Mucosa of descending colon (tissue), 3 donors: ENCODE results near the gene PCDH10. TPM values are rescaled to one million over a fixed set of nuclear protein-coding genes. Genes with fewer than 3 reads are reported as not detected.

Experiments
- ATAC-seq: fragments of 200-7000 bp; cut with Tn5 transposase; one replicate; pipeline ENCODE4 v1.9.1; 2020; ENCODE audit warnings: mild to moderate bottlenecking, moderate library complexity
- DNase-seq, 3 donors: peaks; one replicate each; pipeline ENCODE4 v3.0.0-alpha.2; 2020
- H3K36me3 ChIP-seq: fragments of 200-600 bp; one replicate; pipeline ENCODE4 v1.8.0; 2021; ENCODE audit warnings: low read depth, mild to moderate bottlenecking
- H3K4me1 ChIP-seq: fragments of 200-600 bp; one replicate; pipeline ENCODE4 v1.8.0; 2021; ENCODE audit warnings: low read depth, mild to moderate bottlenecking
- H3K4me3 ChIP-seq: fragments of 200-600 bp; one replicate; pipeline ENCODE4 v1.8.0; 2021; ENCODE audit warnings: mild to moderate bottlenecking
- H3K9me3 ChIP-seq: fragments of 200-600 bp; one replicate; pipeline ENCODE4 v1.8.0; 2021; ENCODE audit warnings: mild to moderate bottlenecking
- CTCF ChIP-seq: fragments of 200-600 bp; IDR thresholded peaks from one replicate; pipeline ENCODE4 v1.8.0; 2022; ENCODE audit warnings: antibody characterized with exemption, mild to moderate bottlenecking
- intact Hi-C, 2 donors: fragments of 100-400 bp; cut with DNase I in 1 of 2; cut with micrococcal nuclease in 1 of 2; formaldehyde crosslinking; loops; one replicate each; pipeline versions ENCODE4 v1.11.0 to v1.11.1; 2022; cut with DNase I, micrococcal nuclease
- long read RNA-seq, 2 donors: library from polyadenylated mRNA; unstranded; transcript quantifications; one replicate each; pipeline ENCODE4 v2.0.0, GENCODE V29; 2019 to 2021
- total RNA-seq, 3 donors: library from RNA; stranded (reverse); fragmentation: NEBNext Ultra II Directional in 2 of 3; extraction: Animal tissue kit (Norgen Biotek cat#: 25700) in 2 of 3; gene quantifications; one replicate each; pipeline versions ENCODE4 v1.2.1 to v1.2.4, GENCODE V29; 2021 to 2023
- donor health status: DM: no; HTN: no; CAD: no; lungs with moderate emphysema.
- donor health status: DM: no; HTN: no; CAD: no.
- donor health status: DM: no; HTN: yes; CAD: no.

The PCDH10 gene, protein sequence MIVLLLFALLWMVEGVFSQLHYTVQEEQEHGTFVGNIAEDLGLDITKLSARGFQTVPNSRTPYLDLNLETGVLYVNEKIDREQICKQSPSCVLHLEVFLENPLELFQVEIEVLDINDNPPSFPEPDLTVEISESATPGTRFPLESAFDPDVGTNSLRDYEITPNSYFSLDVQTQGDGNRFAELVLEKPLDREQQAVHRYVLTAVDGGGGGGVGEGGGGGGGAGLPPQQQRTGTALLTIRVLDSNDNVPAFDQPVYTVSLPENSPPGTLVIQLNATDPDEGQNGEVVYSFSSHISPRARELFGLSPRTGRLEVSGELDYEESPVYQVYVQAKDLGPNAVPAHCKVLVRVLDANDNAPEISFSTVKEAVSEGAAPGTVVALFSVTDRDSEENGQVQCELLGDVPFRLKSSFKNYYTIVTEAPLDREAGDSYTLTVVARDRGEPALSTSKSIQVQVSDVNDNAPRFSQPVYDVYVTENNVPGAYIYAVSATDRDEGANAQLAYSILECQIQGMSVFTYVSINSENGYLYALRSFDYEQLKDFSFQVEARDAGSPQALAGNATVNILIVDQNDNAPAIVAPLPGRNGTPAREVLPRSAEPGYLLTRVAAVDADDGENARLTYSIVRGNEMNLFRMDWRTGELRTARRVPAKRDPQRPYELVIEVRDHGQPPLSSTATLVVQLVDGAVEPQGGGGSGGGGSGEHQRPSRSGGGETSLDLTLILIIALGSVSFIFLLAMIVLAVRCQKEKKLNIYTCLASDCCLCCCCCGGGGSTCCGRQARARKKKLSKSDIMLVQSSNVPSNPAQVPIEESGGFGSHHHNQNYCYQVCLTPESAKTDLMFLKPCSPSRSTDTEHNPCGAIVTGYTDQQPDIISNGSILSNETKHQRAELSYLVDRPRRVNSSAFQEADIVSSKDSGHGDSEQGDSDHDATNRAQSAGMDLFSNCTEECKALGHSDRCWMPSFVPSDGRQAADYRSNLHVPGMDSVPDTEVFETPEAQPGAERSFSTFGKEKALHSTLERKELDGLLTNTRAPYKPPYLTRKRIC
- 1 to 10 TPM in 1 of 3 donors, under 1 TPM in 2; 0.22 to 1.3 (median 0.32) TPM for total RNA-seq
- long read RNA-seq, donor 1: 0 reads
- long read RNA-seq, donor 2: 0 reads

DNA sequence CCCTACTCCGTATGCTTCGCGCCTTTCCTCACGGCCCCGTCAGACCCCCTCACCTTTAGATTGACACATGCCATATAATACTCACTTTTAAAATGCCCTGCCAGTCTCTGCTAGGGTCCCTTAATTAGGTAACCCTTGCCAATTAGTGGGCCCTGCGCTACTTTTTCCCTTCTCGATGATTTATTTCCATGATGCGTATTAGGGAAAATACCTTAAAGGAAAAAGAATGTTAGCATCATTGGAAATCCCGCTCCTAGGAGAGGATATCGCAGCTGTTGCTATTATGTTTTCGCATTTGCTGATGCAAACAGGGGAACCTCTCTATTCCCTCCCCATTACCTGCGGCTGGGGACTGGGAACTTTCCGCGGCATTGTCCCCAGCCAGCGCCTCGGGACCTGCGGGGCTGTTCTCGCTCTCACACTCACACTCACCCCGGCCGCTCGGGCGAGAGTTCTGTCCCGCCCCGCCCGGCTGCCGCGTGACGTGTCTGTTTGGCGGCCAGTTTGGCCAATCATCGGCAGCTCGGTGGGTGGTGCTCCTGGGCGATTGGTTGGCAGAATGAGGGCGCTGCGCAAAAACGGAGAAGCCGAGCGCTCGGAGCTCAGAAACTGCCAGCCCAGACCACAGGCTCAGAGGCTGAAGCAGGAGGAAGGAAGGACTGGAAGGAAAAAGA is at the start of gene PCDH10:
TSS of gene PCDH10 (plus strand) at position 605 of the 674 bp plus-strand sequence. CDS start 847 bp downstream, outside the sequence.
- Histone ChIP-seq H3K36me3 (no peaks in the 10 kb centered on the region), H3K4me3 (no peak within 1 kb of the TSS), H3K4me1 (peaks cover 10% of the 10 kb centered on the region), H3K9me3 (no peaks in the 10 kb centered on the region)
- DNase-seq (peak; percentile 64 to 81 (median 81)), ATAC-seq (peak; percentile 87)
- intact Hi-C loops: no loop called here
- no peak for TF ChIP-seq CTCF

DNA sequence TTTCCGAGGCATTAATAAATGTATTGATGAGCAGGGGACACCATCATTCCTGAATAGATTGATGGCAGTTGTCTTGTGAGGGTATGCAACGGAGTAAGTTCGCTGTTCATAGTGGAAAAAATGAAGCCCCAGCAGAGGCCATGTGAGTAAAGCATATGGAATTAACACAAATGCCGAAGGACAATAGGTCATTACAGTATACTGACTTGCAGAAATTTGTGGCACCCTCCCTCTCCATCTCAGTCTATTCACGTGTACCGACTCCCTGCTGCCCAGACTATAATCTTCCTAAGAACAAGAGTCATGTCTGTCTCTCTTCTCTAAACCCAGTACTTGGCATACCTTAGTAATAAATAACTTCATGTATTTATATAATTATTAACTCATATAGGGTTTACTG is 47.1 kb upstream of the PCDH10 start:
- Histone ChIP-seq H3K4me3 (no peak overlapping the region), H3K4me1 (no peaks in the 10 kb centered on the region), H3K9me3 (no peaks in the 10 kb centered on the region), H3K36me3 (no peaks in the 10 kb centered on the region)
- DNase-seq (no peak), ATAC-seq (no peak)
- intact Hi-C loops: no loop called here
- no peak for TF ChIP-seq CTCF

GRCh38 chr4:133102612-133103409 is 46.3 kb upstream of the PCDH10 start:
- Histone ChIP-seq H3K4me1 (no peaks in the 10 kb centered on the region), H3K9me3 (no peaks in the 10 kb centered on the region), H3K36me3 (no peaks in the 10 kb centered on the region), H3K4me3 (no peak overlapping the region)
- intact Hi-C loops: no loop called here
- no peak for DNase-seq
- no peak for TF ChIP-seq CTCF
- no peak for ATAC-seq

- Histone ChIP-seq H3K4me1 (no peaks in the 10 kb centered on the region), H3K4me3 (no peak overlapping the region), H3K36me3 (no peaks in the 10 kb centered on the region), H3K9me3 (no peaks in the 10 kb centered on the region)
- TF ChIP-seq CTCF: no peak
- intact Hi-C loops: no loop called here
- ATAC-seq (no peak), DNase-seq (no peak)
These were observed 36.5 kb upstream of the PCDH10 start for GRCh38 chr4:133112641-133113040.
